Peyer's patch (tissue), 4 donors: ENCODE measurements around the gene FGFRL1. TPM values are rescaled to one million over a fixed set of nuclear protein-coding genes. Genes with fewer than 3 reads are reported as not detected.

Source experiments
- DNase-seq, 3 donors: peaks; one replicate each; pipeline ENCODE4 v3.0.0-alpha.2; 2017 to 2019
- H3K27ac ChIP-seq, 4 donors: fragments of 200-600 bp; sonication (generic); one replicate each; pipeline ENCODE4 v1.5.1; 2016 to 2019
- H3K27me3 ChIP-seq, 2 donors: fragments of 200-600 bp; sonication (generic); one replicate each; pipeline ENCODE4 v1.5.1; 2019
- H3K36me3 ChIP-seq, 3 donors: fragments of 200-600 bp; sonication (generic); one replicate each; pipeline ENCODE4 v1.5.1; 2016 to 2019
- H3K4me1 ChIP-seq, 4 donors: fragments of 200-600 bp; sonication (generic); one replicate each; pipeline ENCODE4 v1.5.1; 2016 to 2019
- H3K4me3 ChIP-seq, 4 donors: fragments of 200-600 bp; sonication (generic); 1 replicate in 3 of 4; 2 replicates in 1 of 4; pipeline ENCODE4 v1.5.1; 2016 to 2019; ENCODE audit warnings: mild to moderate bottlenecking in 1 of 4
- H3K9me3 ChIP-seq, 4 donors: fragments of 200-600 bp; sonication (generic); one replicate each; pipeline ENCODE4 v1.5.1; 2016 to 2019; ENCODE audit warnings: mild to moderate bottlenecking in 1 of 4
- CTCF ChIP-seq, 6 experiments: fragments of 450-650 bp in 4 of 6; fragments of 200-600 bp in 2 of 6; sonication (generic) in 1 of 6; IDR thresholded peaks; one replicate each; pipeline ENCODE4 v1.5.1; 2017 to 2019; ENCODE audit warnings: antibody characterized with exemption in 6 of 6, mild to moderate bottlenecking in 3 of 6, moderate library complexity in 1 of 6
- POLR2A ChIP-seq, 2 donors: fragments of 450-650 bp; IDR thresholded peaks; one replicate each; pipeline ENCODE4 v1.5.1; 2017; ENCODE audit warnings: antibody characterized with exemption in 2 of 2, mild to moderate bottlenecking in 2 of 2, moderate library complexity in 2 of 2
- total RNA-seq, 4 donors: library from RNA; depleted of rRNA; stranded (reverse); fragments of >200 nt; gene quantifications; one replicate each; pipeline ENCODE4 v1.1.0, GENCODE V29; 2016

Gene FGFRL1
- total RNA-seq, 4 donors from 2014 or later: 10.3 to 29.7 (median 26.8) TPM

GRCh38 chr4:1009542-1010394 lies 1.7 kb upstream of the FGFRL1 start:
- no peaks in the 10 kb centered on the region for H3K9me3 ChIP-seq
- H3K27me3 ChIP-seq: no peaks in the 10 kb centered on the region
- H3K36me3 ChIP-seq: no peaks in the 10 kb centered on the region
- peak; percentile 73 to 89 (median 85) for DNase-seq
- peak overlapping the region; percentile 65 to 97 (median 81) for H3K4me3 ChIP-seq
- H3K4me1 ChIP-seq: peaks cover 0 to 31% (median 17%) of the 10 kb centered on the region in 4 donors
- TF ChIP-seq POLR2A (IDR thresholded peaks at IDR 0.05) (peak; percentile 19 to 53), CTCF (IDR thresholded peaks at IDR 0.05) (peak in 4 of 6 experiments; percentile 4 to 33 (median 15))
- H3K27ac ChIP-seq: peak overlapping the region; percentile 85 to 96 (median 90)

- Histone ChIP-seq H3K27me3 (no peaks in the 10 kb centered on the region), H3K36me3 (no peaks in the 10 kb centered on the region), H3K27ac (peak overlapping the region; percentile 85 to 96 (median 90)), H3K4me1 (peaks cover 0 to 31% (median 17%) of the 10 kb centered on the region in 4 donors), H3K9me3 (no peaks in the 10 kb centered on the region), H3K4me3 (peak overlapping the region; percentile 62 to 90 (median 66))
- TF ChIP-seq CTCF (IDR thresholded peaks at IDR 0.05): no peak
- DNase-seq: peak; percentile 68 to 89 (median 81)
Measured at GRCh38 chr4:1010395-1011021, 918 bp upstream of the FGFRL1 start.

DNA sequence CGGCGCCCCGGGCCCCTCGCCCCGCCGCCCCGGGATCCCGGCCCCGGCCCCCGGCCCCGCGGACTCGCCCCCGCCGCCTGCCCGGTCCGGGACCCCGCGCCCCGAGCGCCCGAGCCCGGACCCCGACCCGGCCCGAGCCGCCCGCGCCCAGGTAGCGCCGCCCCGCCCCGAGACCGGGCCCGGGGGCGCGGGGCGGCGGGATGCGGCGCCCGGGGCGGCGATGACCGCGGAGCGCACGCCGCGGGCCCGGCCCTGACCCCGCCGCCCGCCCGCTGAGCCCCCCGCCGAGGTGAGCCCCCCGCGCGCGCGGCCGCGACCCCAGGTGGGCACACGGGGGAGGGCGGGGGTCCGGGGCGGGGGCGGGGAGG lies 224 bp downstream of the FGFRL1 start:
- TF ChIP-seq CTCF (IDR thresholded peaks at IDR 0.05) (no peak), POLR2A (IDR thresholded peaks at IDR 0.05) (no peak)
- Histone ChIP-seq H3K27me3 (no peaks in the 10 kb centered on the region), H3K9me3 (no peaks in the 10 kb centered on the region), H3K4me3 (peak overlapping the region; percentile 42 to 90 (median 65)), H3K4me1 (peaks cover 0 to 31% (median 17%) of the 10 kb centered on the region in 4 donors), H3K27ac (peak overlapping the region in 2 of 4 donors; percentile 85 to 96), H3K36me3 (no peaks in the 10 kb centered on the region)
- DNase-seq: no peak

DNA sequence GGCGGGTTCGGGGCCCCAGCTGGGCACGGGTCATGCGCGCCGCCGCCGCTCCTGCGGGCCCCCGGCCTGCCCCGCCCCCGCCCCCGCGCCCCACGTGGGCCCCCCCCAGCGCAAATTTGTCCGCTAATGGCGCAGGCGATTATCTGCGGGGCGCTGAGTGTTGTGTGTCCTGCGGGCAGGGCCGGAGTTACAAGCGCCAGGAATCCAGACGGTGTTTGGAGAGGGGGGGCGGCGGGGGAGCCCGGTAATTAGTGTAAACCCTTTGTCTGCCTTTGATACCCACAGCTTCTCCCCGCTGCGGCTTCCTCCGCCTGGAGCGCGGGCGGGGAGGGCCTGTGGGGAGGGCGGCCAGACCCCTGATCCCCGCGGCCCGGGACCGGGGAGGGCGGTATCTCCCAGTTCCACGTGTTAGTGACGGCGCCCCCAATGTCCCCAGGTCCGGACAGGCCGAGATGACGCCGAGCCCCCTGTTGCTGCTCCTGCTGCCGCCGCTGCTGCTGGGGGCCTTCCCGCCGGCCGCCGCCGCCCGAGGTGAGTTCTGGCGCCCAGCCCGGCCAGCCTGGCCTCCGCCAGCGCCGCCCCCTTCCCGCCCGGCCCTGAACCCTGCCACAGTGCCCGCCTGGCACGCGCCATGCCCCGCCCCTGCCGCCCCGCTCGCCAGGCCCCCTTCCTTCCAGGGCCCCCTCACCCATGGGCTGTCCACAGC lies 761 bp downstream of the FGFRL1 start:
- Histone ChIP-seq H3K36me3 (no peaks in the 10 kb centered on the region), H3K9me3 (no peaks in the 10 kb centered on the region), H3K27ac (peak overlapping the region in 2 of 4 donors; percentile 38 to 96), H3K4me3 (peak overlapping the region; percentile 42 to 70 (median 65)), H3K4me1 (peaks cover 0 to 31% (median 17%) of the 10 kb centered on the region in 4 donors), H3K27me3 (no peaks in the 10 kb centered on the region)
- TF ChIP-seq POLR2A (IDR thresholded peaks at IDR 0.05): no peak
- TF ChIP-seq CTCF (IDR thresholded peaks at IDR 0.05): no peak
- DNase-seq: peak; percentile 38 to 75 (median 66)

DNA sequence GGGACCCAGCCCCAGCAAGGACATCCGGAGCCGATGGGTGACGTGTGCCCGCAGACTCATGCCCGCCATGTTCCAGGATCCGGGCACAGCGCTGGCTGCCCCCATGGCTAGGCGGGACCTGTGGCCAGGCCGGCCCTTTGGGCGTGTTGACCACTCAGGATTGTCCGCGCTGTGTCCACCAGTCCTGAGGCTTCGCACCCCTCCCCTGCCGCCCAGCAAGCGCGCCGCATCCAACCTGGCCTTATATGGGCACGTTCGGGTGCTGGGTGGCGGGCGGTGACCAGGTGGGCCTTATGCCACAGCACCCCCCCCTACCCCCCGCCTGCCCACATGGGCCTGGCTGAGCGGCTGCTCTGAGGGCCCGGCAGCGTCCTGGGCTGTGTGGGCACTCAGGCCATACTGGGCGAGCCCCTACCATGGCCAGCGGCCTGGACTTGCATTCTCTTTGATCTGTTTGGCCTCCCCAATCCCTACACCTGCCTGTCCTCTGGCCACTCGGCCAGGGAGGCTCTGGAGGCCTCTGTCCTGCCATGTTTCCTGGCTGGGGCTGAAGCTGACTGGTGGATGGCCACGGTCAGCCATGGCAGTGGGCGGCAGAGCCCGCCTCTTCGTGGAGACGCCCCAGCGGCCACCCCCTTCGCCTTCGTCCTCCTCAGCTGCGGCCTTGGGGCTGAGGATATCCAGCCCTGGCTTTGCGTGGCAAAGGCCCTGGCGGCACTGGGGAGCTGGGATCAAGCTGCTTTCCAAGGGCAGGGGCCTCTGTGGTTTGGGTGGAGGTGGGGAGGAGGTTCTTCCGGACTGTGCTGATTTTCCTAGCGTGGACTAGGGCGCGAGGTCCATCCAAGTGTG lies 2.0 kb downstream of the FGFRL1 start:
- no peak for DNase-seq
- TF ChIP-seq POLR2A (IDR thresholded peaks at IDR 0.05): no peak
- no peak for TF ChIP-seq CTCF (IDR thresholded peaks at IDR 0.05)
- H3K9me3 ChIP-seq: no peaks in the 10 kb centered on the region
- H3K36me3 ChIP-seq: no peaks in the 10 kb centered on the region
- no peak overlapping the region for H3K27ac ChIP-seq
- H3K4me3 ChIP-seq: no peak overlapping the region
- H3K4me1 ChIP-seq: peaks cover 0 to 31% (median 17%) of the 10 kb centered on the region in 4 donors
- H3K27me3 ChIP-seq: no peaks in the 10 kb centered on the region
